H1 (cell line): ENCODE results near the gene DBR1.

Experiments
- ATF2 ChIP-seq: IDR thresholded peaks from 2 replicates; pipeline ENCODE4 v1.6.1; 2012; ENCODE audit warnings: low read length, inconsistent platforms
- E2F6 ChIP-seq: IDR thresholded peaks from 2 replicates; pipeline ENCODE4 v1.6.1; 2012; ENCODE audit warnings: inconsistent platforms
- EP300 ChIP-seq, 2 experiments: IDR thresholded peaks; 1 replicate in 1 of 2; 2 replicates in 1 of 2; pipeline ENCODE4 v1.6.1; 2011 to 2012; ENCODE audit warnings: low read depth in 2 of 2, low read length in 2 of 2, mild to moderate bottlenecking in 2 of 2, borderline replicate concordance in 1 of 2, inconsistent platforms in 1 of 2, moderate library complexity in 1 of 2
- GABPA ChIP-seq: IDR thresholded peaks from 2 replicates; pipeline ENCODE4 v1.6.1; 2011; ENCODE audit warnings: mild to moderate bottlenecking, low read length, moderate library complexity, borderline replicate concordance; ENCODE audit not compliant: insufficient read depth
- JUND ChIP-seq: IDR thresholded peaks from 2 replicates; pipeline ENCODE4 v1.6.1; 2011; ENCODE audit warnings: mild to moderate bottlenecking, improper control_type of control experiment, low read length
- POLR2A ChIP-seq, 2 experiments: IDR thresholded peaks; 1 replicate in 1 of 2; 2 replicates in 1 of 2; pipeline ENCODE4 v1.6.1; 2011; ENCODE audit warnings: low read depth in 2 of 2, low read length in 2 of 2, mild to moderate bottlenecking in 2 of 2; ENCODE audit errors: control extremely low read depth in 1 of 2
- SP1 ChIP-seq: IDR thresholded peaks from 2 replicates; pipeline ENCODE4 v1.6.1; 2011; ENCODE audit warnings: low read depth, low read length
- TF ChIP-seq, protein P1 (sequence below), 3 experiments: IDR thresholded peaks; 1 replicate in 2 of 3; 2 replicates in 1 of 3; pipeline versions ENCODE4 v1.5.1 to v1.6.1; 2011; ENCODE audit warnings: low read length in 3 of 3, mild to moderate bottlenecking in 3 of 3, inconsistent platforms in 2 of 3, low read depth in 1 of 3, moderate library complexity in 1 of 3; ENCODE audit not compliant: insufficient read depth in 1 of 3; ENCODE audit errors: control extremely low read depth in 1 of 3

GRCh38 chr3:138196023-138196422 is 21.3 kb upstream of the DBR1 start:
- TF ChIP-seq POLR2A (IDR thresholded peaks at IDR 0.05; ENCODE audit: control extremely low read depth in 1 of 2, low read depth in 2 of 2, low read length in 2 of 2) (no peak), GABPA (no peak), JUND (no peak), ATF2 (no peak), EP300 (IDR thresholded peaks at IDR 0.05; ENCODE audit: borderline replicate concordance in 1 of 2, low read depth in 2 of 2, low read length in 2 of 2) (no peak), E2F6 (no peak), SP1 (no peak)
- TF ChIP-seq, protein P1, sequence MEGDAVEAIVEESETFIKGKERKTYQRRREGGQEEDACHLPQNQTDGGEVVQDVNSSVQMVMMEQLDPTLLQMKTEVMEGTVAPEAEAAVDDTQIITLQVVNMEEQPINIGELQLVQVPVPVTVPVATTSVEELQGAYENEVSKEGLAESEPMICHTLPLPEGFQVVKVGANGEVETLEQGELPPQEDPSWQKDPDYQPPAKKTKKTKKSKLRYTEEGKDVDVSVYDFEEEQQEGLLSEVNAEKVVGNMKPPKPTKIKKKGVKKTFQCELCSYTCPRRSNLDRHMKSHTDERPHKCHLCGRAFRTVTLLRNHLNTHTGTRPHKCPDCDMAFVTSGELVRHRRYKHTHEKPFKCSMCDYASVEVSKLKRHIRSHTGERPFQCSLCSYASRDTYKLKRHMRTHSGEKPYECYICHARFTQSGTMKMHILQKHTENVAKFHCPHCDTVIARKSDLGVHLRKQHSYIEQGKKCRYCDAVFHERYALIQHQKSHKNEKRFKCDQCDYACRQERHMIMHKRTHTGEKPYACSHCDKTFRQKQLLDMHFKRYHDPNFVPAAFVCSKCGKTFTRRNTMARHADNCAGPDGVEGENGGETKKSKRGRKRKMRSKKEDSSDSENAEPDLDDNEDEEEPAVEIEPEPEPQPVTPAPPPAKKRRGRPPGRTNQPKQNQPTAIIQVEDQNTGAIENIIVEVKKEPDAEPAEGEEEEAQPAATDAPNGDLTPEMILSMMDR (IDR thresholded peaks at IDR 0.05; ENCODE audit: control extremely low read depth in 1 of 3, insufficient read depth in 1 of 3, low read depth in 1 of 3, low read length in 3 of 3) = no peak
